NOMO-1 treated with dmso at 0.1 percent for 144 hours (cell line): ENCODE results near the gene SPESP1.
"Not testable (repeated sequence)": the region's sequence is repeated elsewhere in the genome, so short reads cannot be mapped to it uniquely, and the experiment has no call there.

Experiments used
- DNase-seq: peaks from one replicate; lab custom pipeline; 2025; ENCODE audit not compliant: unreplicated experiment; lab: John Stamatoyannopoulos, UW

The SPESP1 gene

GRCh38 chr15:68962465-68962864, 32.1 kb downstream of the SPESP1 start:
- DNase-seq: no peak

- not testable (repeated sequence) for DNase-seq
These were observed 33.4 kb downstream of the SPESP1 start for GRCh38 chr15:68963719-68964118.

- DNase-seq: no peak
These were observed 36.7 kb downstream of the SPESP1 start for GRCh38 chr15:68966996-68967395.

GRCh38 chr15:68967948-68968347, 37.6 kb downstream of the SPESP1 start:
- no peak for DNase-seq

- no peak for DNase-seq
These were observed 39.0 kb downstream of the SPESP1 start for GRCh38 chr15:68969298-68969697.

- no peak for DNase-seq
These were observed 42.1 kb downstream of the SPESP1 start for GRCh38 chr15:68972201-68973065.

GRCh38 chr15:68975651-68976160, 45.4 kb downstream of the SPESP1 start:
- DNase-seq: not testable (repeated sequence)

GRCh38 chr15:68977426-68977825, 47.1 kb downstream of the SPESP1 start:
- not testable (repeated sequence) for DNase-seq

GRCh38 chr15:68979006-68979405, 48.7 kb downstream of the SPESP1 start:
- DNase-seq: no peak

- no peak for DNase-seq
These were observed 49.5 kb downstream of the SPESP1 start for GRCh38 chr15:68979816-68980215.

GRCh38 chr15:68980786-68981185, 50.5 kb downstream of the SPESP1 start:
- DNase-seq: no peak

GRCh38 chr15:68981941-68982340, 51.6 kb downstream of the SPESP1 start:
- DNase-seq: no peak

GRCh38 chr15:68982976-68983563, 52.7 kb downstream of the SPESP1 start:
- DNase-seq: no peak

- DNase-seq: no peak
These were observed 53.7 kb downstream of the SPESP1 start for GRCh38 chr15:68983961-68984481.

GRCh38 chr15:68984586-68984985, 54.3 kb downstream of the SPESP1 start:
- no peak for DNase-seq

GRCh38 chr15:68985361-68985891, 55.1 kb downstream of the SPESP1 start:
- DNase-seq: no peak

GRCh38 chr15:68986322-68986721, 56.0 kb downstream of the SPESP1 start:
- no peak for DNase-seq

GRCh38 chr15:68987120-68987519, 56.8 kb downstream of the SPESP1 start:
- DNase-seq: no peak

- DNase-seq: no peak
These were observed 57.4 kb downstream of the SPESP1 start for GRCh38 chr15:68987676-68988075.

- no peak for DNase-seq
These were observed 59.4 kb downstream of the SPESP1 start for GRCh38 chr15:68989541-68990230.
